ENCODE measurements around the gene TBC1D14. TPM values are rescaled to one million over a fixed set of nuclear protein-coding genes. Genes with fewer than 3 reads are reported as not detected.

The TBC1D14 gene
- total RNA-seq, 2 donors from 2014 or later, result 21.3 to 38.2 TPM

- Mint-ChIP-seq H3K27ac (no peak overlapping the region), H3K9me3 (no peaks in the 10 kb centered on the region), H3K36me3 (peaks cover 0 to 5% of the 10 kb centered on the region in 2 donors)
- no peak for DNase-seq (ENCODE audit: low spot score in 2 of 2)
- peak in 1 of 2 donors; percentile 21 for ATAC-seq
These were observed 124.8 kb downstream of the TBC1D14 start for GRCh38 chr4:7034262-7035081.

GRCh38 chr4:7037425-7037824 is 127.8 kb downstream of the TBC1D14 start:
- Mint-ChIP-seq H3K9me3 (no peaks in the 10 kb centered on the region), H3K27ac (no peak overlapping the region), H3K36me3 (no peaks in the 10 kb centered on the region)
- DNase-seq (ENCODE audit: low spot score in 2 of 2) (no peak), ATAC-seq (no peak)

GRCh38 chr4:7040765-7041164 is 131.1 kb downstream of the TBC1D14 start:
- Mint-ChIP-seq H3K36me3 (no peaks in the 10 kb centered on the region), H3K27ac (no peak overlapping the region), H3K9me3 (no peaks in the 10 kb centered on the region)
- no peak for DNase-seq (ENCODE audit: low spot score in 2 of 2)
- no peak for ATAC-seq

- H3K27ac Mint-ChIP-seq, result no peak overlapping the region
- no peaks in the 10 kb centered on the region for H3K36me3 Mint-ChIP-seq
- no peak for ATAC-seq
- no peaks in the 10 kb centered on the region for H3K9me3 Mint-ChIP-seq
- no peak for DNase-seq (ENCODE audit: low spot score in 2 of 2)
These were observed 131.6 kb downstream of the TBC1D14 start for GRCh38 chr4:7041246-7041645.

GRCh38 chr4:7041801-7042502 is 132.3 kb downstream of the TBC1D14 start:
- Mint-ChIP-seq H3K27ac (peak overlapping the region in 1 of 2 donors; percentile 50), H3K36me3 (no peaks in the 10 kb centered on the region), H3K9me3 (no peaks in the 10 kb centered on the region)
- DNase-seq (ENCODE audit: low spot score in 2 of 2), result no peak
- no peak for ATAC-seq

- DNase-seq (ENCODE audit: low spot score in 2 of 2), result peak in 1 of 2 donors; percentile 98
- no peaks in the 10 kb centered on the region for H3K36me3 Mint-ChIP-seq
- peak; percentile 85 to 88 for ATAC-seq
- no peaks in the 10 kb centered on the region for H3K9me3 Mint-ChIP-seq
- H3K27ac Mint-ChIP-seq, result peak overlapping the region; percentile 87 to 88
These were observed 133.1 kb downstream of the TBC1D14 start for GRCh38 chr4:7042503-7043283.

GRCh38 chr4:7043284-7044136 is 133.9 kb downstream of the TBC1D14 start, which contains the start of gene TADA2B:
Gene TADA2B (plus strand): TSS chr4:7043372. CDS start chr4:7043580, 208 bp downstream.
- no peaks in the 10 kb centered on the region for H3K36me3 Mint-ChIP-seq
- H3K9me3 Mint-ChIP-seq, result no peaks in the 10 kb centered on the region
- peak; percentile 72 to 96 for DNase-seq (ENCODE audit: low spot score in 2 of 2)
- peak; percentile 58 to 60 for ATAC-seq
- peak within 1 kb of the TSS; percentile 87 to 96 for H3K27ac Mint-ChIP-seq

- ATAC-seq (no peak), DNase-seq (ENCODE audit: low spot score in 2 of 2) (no peak)
- peak overlapping the region; percentile 87 to 96 for H3K27ac Mint-ChIP-seq
- no peaks in the 10 kb centered on the region for H3K36me3 Mint-ChIP-seq
- no peaks in the 10 kb centered on the region for H3K9me3 Mint-ChIP-seq
These were observed 134.7 kb downstream of the TBC1D14 start for GRCh38 chr4:7044137-7044930.

GRCh38 chr4:7045553-7045952 is 135.9 kb downstream of the TBC1D14 start:
- Mint-ChIP-seq H3K9me3 (no peaks in the 10 kb centered on the region), H3K36me3 (no peaks in the 10 kb centered on the region), H3K27ac (peak overlapping the region; percentile 87 to 96)
- no peak for DNase-seq (ENCODE audit: low spot score in 2 of 2)
- ATAC-seq, result no peak

- no peaks in the 10 kb centered on the region for H3K36me3 Mint-ChIP-seq
- ATAC-seq, result no peak
- no peaks in the 10 kb centered on the region for H3K9me3 Mint-ChIP-seq
- no peak for DNase-seq (ENCODE audit: low spot score in 2 of 2)
- peak overlapping the region; percentile 40 to 88 for H3K27ac Mint-ChIP-seq
These were observed 136.6 kb downstream of the TBC1D14 start for GRCh38 chr4:7045961-7046921.

- Mint-ChIP-seq H3K27ac (peak overlapping the region; percentile 40 to 88), H3K9me3 (no peaks in the 10 kb centered on the region), H3K36me3 (no peaks in the 10 kb centered on the region)
- DNase-seq (ENCODE audit: low spot score in 2 of 2) (no peak), ATAC-seq (no peak)
These were observed 137.3 kb downstream of the TBC1D14 start for GRCh38 chr4:7046971-7047370.

GRCh38 chr4:7048642-7049041 is 139.0 kb downstream of the TBC1D14 start:
- no peaks in the 10 kb centered on the region for H3K36me3 Mint-ChIP-seq
- H3K9me3 Mint-ChIP-seq, result no peaks in the 10 kb centered on the region
- H3K27ac Mint-ChIP-seq, result peak overlapping the region in 1 of 2 donors; percentile 70
- no peak for DNase-seq (ENCODE audit: low spot score in 2 of 2)
- ATAC-seq, result no peak

- Mint-ChIP-seq H3K36me3 (peaks cover 4 to 5% of the 10 kb centered on the region in 2 donors), H3K27ac (peak overlapping the region; percentile 55 to 70), H3K9me3 (no peaks in the 10 kb centered on the region)
- ATAC-seq (no peak), DNase-seq (ENCODE audit: low spot score in 2 of 2) (no peak)
These were observed 139.7 kb downstream of the TBC1D14 start for GRCh38 chr4:7049295-7049694.

GRCh38 chr4:7049739-7050138 is 140.1 kb downstream of the TBC1D14 start:
- ATAC-seq, result no peak
- Mint-ChIP-seq H3K9me3 (no peaks in the 10 kb centered on the region), H3K27ac (peak overlapping the region; percentile 55 to 70), H3K36me3 (peaks cover 6 to 7% of the 10 kb centered on the region in 2 donors)
- DNase-seq (ENCODE audit: low spot score in 2 of 2), result no peak
